GM10248 (cell line): ENCODE results near the gene SLC25A25.

Experiments
- CTCF ChIA-PET: fragments of 300-600 bp; sonication (Branson Sonifier 250); formaldehyde crosslinking; extraction: SDS; loops from one replicate; lab custom pipeline; 2021; ENCODE audit warnings: antibody characterized with exemption; lab: Yijun Ruan, JAX
- POLR2A ChIA-PET: fragments of 350-650 bp; sonication (Branson Sonifier 250); formaldehyde crosslinking; extraction: SDS; loops from one replicate; lab custom pipeline; 2020; ENCODE audit warnings: antibody characterized with exemption; lab: Yijun Ruan, JAX
- DNase-seq: peaks from one replicate; pipeline ENCODE4 v3.0.0; 2012; ENCODE audit errors: extremely low spot score
- TF ChIP-seq, protein P1 (sequence below): IDR thresholded peaks from 2 replicates; pipeline ENCODE4 v1.5.1; 2012; ENCODE audit warnings: mild to moderate bottlenecking, low read depth; ENCODE audit errors: extremely low read depth, missing control alignments, control extremely low read depth

The SLC25A25 gene

DNA sequence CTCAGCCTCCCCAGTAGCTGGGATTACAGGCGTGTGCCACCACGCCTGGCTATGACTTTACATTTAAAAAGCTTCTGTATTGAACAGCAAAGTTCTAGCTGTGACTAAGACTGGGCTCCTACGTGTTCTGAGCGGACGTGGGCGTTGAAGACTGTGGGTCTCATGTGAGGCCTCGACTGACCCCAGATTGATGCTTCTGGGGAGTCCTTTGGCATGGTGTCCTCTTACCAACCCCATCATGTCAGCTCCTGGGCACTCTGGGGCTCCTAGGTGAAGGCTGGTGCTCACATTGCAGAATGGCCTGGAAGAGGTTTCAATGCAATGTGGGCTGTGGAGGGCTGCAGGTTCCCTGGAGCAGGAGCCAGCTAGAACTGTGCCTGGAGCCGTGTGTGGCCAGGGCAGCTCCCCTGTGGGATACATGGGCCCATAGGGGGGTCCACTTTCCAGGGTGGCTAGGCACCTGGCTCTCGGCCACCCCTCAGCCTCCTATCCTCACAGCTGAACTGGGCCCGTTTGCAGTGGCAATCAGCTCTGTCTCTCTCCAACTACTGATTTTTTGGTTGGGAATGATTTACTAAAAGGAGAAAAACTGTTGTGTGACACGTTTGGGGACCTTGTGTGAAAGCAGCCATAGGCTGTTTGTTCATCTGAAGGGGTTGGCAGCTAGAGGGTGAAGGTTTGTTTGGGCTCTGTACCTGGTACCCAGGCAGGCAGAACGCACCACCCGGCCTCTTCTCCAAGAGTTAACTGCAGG is 29.7 kb downstream of the SLC25A25 start:
- ChIA-PET POLR2A (no interaction called here), CTCF (interaction anchor here (1.5 to 11.7 kb wide), 2 partner anchors 17 to 155 kb away, joined by 3 to 105 read pairs; no protein-coding TSS in a partner anchor)
- TF ChIP-seq, protein P1, sequence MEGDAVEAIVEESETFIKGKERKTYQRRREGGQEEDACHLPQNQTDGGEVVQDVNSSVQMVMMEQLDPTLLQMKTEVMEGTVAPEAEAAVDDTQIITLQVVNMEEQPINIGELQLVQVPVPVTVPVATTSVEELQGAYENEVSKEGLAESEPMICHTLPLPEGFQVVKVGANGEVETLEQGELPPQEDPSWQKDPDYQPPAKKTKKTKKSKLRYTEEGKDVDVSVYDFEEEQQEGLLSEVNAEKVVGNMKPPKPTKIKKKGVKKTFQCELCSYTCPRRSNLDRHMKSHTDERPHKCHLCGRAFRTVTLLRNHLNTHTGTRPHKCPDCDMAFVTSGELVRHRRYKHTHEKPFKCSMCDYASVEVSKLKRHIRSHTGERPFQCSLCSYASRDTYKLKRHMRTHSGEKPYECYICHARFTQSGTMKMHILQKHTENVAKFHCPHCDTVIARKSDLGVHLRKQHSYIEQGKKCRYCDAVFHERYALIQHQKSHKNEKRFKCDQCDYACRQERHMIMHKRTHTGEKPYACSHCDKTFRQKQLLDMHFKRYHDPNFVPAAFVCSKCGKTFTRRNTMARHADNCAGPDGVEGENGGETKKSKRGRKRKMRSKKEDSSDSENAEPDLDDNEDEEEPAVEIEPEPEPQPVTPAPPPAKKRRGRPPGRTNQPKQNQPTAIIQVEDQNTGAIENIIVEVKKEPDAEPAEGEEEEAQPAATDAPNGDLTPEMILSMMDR: no peak
- no peak for DNase-seq

DNA sequence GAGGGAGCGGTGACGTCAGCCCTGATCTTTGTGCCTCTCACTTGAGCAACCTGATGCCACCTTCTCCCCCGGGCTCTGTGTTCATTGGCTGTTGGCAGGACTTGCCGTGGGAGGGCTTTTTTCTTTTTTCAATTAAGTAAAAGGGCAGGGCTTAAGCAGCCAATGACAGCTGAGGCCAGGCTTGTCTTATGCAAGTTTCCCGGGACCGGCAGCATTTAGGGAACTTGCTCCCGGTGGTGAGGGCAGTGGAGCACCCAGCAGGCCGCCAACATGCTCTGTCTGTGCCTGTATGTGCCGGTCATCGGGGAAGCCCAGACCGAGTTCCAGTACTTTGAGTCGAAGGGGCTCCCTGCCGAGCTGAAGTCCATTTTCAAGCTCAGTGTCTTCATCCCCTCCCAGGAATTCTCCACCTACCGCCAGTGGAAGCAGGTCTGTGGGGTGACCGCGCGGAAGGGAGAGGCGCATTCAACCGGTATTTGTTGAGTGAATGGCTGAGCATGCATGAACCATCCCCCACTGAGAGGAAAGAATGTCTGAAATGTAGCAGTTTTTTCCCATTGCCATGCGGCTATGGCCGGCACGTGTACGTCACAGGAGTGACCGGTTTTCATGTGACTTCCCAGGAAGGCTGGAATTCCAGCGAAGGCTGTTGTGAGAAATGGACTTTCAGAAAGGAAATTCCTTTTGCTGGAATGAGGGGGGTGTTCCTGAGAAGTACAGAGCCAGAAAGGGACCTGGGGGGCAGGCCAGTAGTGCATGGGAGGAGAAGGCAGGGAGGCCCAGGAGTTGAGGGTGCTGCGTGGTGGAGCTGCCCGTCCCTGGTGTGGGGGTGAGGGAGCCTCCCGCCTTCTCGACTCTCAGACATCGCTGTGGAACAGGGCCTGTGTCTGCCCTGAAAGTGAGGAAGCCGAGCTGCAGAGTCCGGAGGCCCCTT is 30.5 kb downstream of the SLC25A25 start:
- ChIA-PET POLR2A (no interaction called here), CTCF (interaction anchor here (1.5 to 11.7 kb wide), 2 partner anchors 17 to 156 kb away, joined by 3 to 105 read pairs; no protein-coding TSS in a partner anchor)
- no peak for DNase-seq
- TF ChIP-seq, protein P1: no peak

DNA sequence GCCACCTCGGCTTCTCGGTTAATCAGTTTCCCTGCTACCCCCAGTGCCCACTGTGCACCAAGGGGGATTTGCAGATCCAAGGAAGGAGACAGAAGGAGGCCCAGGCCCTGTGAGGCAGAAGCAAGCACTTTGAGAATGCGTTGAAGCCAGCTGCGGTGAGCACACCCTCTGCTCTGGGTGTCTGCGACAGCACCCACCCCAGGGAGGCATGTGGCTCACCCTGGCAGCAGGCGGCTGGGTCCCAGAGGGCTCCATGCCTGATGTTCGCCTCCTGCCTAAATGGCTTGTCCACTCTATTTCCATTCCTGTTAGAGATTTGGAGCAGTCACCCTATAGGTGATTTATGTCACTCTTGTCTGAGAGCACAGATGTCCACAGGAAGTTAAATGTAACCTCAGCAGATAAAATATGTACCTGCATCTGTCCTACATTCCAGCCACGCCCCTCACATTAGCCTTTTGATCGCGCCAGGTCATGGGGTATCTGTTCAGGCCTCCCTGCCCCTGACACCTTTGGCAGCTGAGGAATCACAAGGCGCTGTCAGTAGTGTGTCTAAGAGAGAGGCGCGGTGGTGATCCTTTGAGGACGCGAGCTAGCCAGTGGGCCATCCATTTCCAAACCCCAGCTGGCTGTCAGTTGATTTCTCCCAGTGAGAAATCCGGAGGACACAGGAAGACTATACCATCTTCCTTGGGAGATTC is 31.3 kb downstream of the SLC25A25 start:
- TF ChIP-seq, protein P1: no peak
- POLR2A ChIA-PET: no interaction called here
- DNase-seq: no peak
- CTCF ChIA-PET: interaction anchor here (1.5 to 11.7 kb wide), 3 partner anchors 16 to 157 kb away, joined by 3 to 105 read pairs (median 9); no protein-coding TSS in a partner anchor

DNA sequence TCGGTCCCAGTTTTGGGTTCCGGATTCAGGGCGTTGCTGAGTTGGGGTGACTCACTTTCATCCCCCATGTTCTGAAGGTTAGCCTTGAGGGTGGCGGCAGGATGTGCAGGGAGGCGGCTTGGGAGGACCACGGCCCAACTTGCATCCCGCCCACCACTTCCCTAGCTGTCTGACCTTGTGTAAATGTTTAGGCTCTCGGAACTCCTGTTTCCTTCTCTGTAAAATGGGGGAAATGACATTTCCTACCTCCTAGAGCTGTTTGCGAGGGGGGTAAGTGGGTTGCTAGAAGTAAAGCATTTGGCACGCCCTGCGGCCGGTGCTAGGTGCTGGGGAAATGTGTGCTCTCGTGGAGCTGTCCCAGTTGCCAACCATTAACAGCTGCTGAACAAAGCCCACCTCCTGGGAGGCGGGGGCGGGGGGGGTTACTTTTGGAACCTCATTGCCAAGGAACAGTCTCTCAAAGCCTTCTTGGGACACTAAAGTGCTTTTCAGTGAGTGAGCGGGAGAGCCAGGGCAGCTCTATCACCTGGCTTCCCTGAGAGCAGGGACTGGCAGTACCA is 32.0 kb downstream of the SLC25A25 start:
- ChIA-PET CTCF (interaction anchor here (1.5 to 11.7 kb wide), 4 partner anchors 15 to 156 kb away, joined by 4 to 105 read pairs (median 7); no protein-coding TSS in a partner anchor), POLR2A (no interaction called here)
- TF ChIP-seq, protein P1: no peak
- DNase-seq: no peak

DNA sequence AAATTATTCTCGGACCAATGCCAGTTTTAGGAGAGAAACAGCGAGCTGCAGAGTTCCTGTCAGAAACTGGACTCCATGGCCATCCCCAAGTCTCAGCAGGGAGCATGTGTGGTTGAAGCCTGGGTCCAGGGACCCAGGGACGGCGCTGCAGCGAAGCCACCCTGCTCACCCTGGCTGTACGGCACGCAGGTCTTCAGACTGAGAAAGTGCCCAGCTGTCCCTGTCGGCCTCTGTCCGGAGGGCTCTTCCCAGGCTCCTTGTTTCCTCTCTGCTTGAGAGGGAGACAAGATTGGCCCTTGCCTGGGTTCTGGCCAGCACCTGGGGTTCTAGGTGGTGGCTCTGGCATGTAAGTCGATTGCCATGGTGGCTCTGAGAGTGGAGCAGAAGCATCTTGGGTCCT is 32.5 kb downstream of the SLC25A25 start:
- TF ChIP-seq, protein P1: no peak
- DNase-seq: no peak
- ChIA-PET CTCF (interaction anchor here (1.5 to 11.7 kb wide), 4 partner anchors 15 to 157 kb away, joined by 4 to 105 read pairs (median 7); no protein-coding TSS in a partner anchor), POLR2A (no interaction called here)
